Hepatocyte (in vitro differentiated cells): ENCODE results near the gene SIDT2.

Source experiments
- CTCF ChIP-seq: fragments of 200-600 bp; sonication (generic); IDR thresholded peaks from 2 replicates; pipeline ENCODE4 v1.5.1; 2016; ENCODE audit warnings: antibody characterized with exemption, mild to moderate bottlenecking; ENCODE audit not compliant: poor library complexity
- EZH2 ChIP-seq: fragments of 200-600 bp; sonication (generic); IDR thresholded peaks from 2 replicates; pipeline ENCODE4 v1.6.1; 2016; ENCODE audit warnings: antibody characterized with exemption, mild to moderate bottlenecking, borderline replicate concordance

GRCh38 chr11:117176186-117176585, 2.4 kb upstream of the SIDT2 start:
- TF ChIP-seq CTCF (no peak), EZH2 (no peak)
